Measurements from ENCODE around the gene CFAP299.

GRCh38 chr4:80335554-80336358 lies at the start of gene CFAP299:
- TF ChIP-seq CTCF (IDR thresholded peaks at IDR 0.05; ENCODE audit: insufficient read depth, low read depth, low read length) (peak; percentile 29), EZH2 (IDR thresholded peaks at IDR 0.05; ENCODE audit: insufficient read depth, low read length) (no peak)
